Neural cell (in vitro differentiated cells): ENCODE measurements around the gene NFAM1. TPM values are rescaled to one million over a fixed set of nuclear protein-coding genes. Genes with fewer than 3 reads are reported as not detected.

ENCODE experiments used
- H2AFZ ChIP-seq: fragments of 200-600, 300-800 bp; sonication (generic), shearing (Covaris generic); 2 replicates; pipeline ENCODE4 v1.6.0; 2014; ENCODE audit warnings: low read depth, mild to moderate bottlenecking, antibody characterized with exemption, low read length, moderate library complexity
- H3F3A ChIP-seq: fragments of 200-600 bp; shearing (Covaris generic); 2 replicates; pipeline ENCODE4 v1.6.1; 2016; ENCODE audit warnings: mild to moderate bottlenecking, moderate library complexity, mixed read lengths, antibody characterized with exemption, low read length; ENCODE audit not compliant: insufficient read depth, poor library complexity, severe bottlenecking
- H3K27ac ChIP-seq: fragments of 200-600, 300-800 bp; sonication (generic), shearing (Covaris generic); 2 replicates; pipeline ENCODE4 v1.5.1; 2014; ENCODE audit warnings: mild to moderate bottlenecking, low read length, moderate library complexity
- H3K27me3 ChIP-seq: fragments of 300-800, 200-600 bp; sonication (generic), shearing (Covaris generic); 2 replicates; pipeline ENCODE4 v1.6.0; 2014; ENCODE audit warnings: mild to moderate bottlenecking, low read depth, low read length, moderate library complexity; ENCODE audit not compliant: insufficient read depth
- H3K36me3 ChIP-seq: fragments of 300-800, 200-600 bp; sonication (generic), shearing (Covaris generic); 2 replicates; pipeline ENCODE4 v1.5.1; 2014; ENCODE audit warnings: mild to moderate bottlenecking, antibody characterized with exemption, low read length, moderate library complexity; ENCODE audit not compliant: insufficient read depth
- H3K4me2 ChIP-seq: fragments of 300-800, 200-600 bp; sonication (generic), shearing (Covaris generic); 2 replicates; pipeline ENCODE4 v1.6.0; 2014; ENCODE audit warnings: mild to moderate bottlenecking, low read length
- H3K4me3 ChIP-seq: fragments of 300-800, 200-600 bp; sonication (generic), shearing (Covaris generic); 2 replicates; pipeline ENCODE4 v1.5.1; 2014; ENCODE audit warnings: mild to moderate bottlenecking, low read length, moderate library complexity
- H3K79me2 ChIP-seq: fragments of 200-600 bp; shearing (Covaris generic); replicated peaks from 2 replicates; pipeline ENCODE4 v1.6.0; 2014; ENCODE audit warnings: mild to moderate bottlenecking, low read length, moderate library complexity; ENCODE audit not compliant: insufficient read depth
- H3K9ac ChIP-seq: fragments of 300-800, 200-600 bp; sonication (generic), shearing (Covaris generic); 2 replicates; pipeline ENCODE4 v1.6.1; 2016; ENCODE audit warnings: mild to moderate bottlenecking, low read length, mixed read lengths
- H3K9me2 ChIP-seq: fragments of 200-600 bp; shearing (Covaris generic); 2 replicates; pipeline ENCODE4 v1.6.1; 2016; ENCODE audit warnings: mild to moderate bottlenecking, low read length, mixed read lengths; ENCODE audit not compliant: insufficient read depth
- H3K9me3 ChIP-seq: fragments of 200-600, 300-800 bp; sonication (generic), shearing (Covaris generic); 2 replicates; pipeline ENCODE4 v1.6.1; 2016; ENCODE audit warnings: mild to moderate bottlenecking, mixed run types, low read length, moderate library complexity, mixed read lengths
- H4K20me1 ChIP-seq: fragments of 200-600 bp; shearing (Covaris generic); 2 replicates; pipeline ENCODE4 v1.6.1; 2016; ENCODE audit warnings: mild to moderate bottlenecking, mixed run types; ENCODE audit not compliant: insufficient read depth
- CTCF ChIP-seq: fragments of 450-650 bp; IDR thresholded peaks from 2 replicates; pipeline ENCODE4 v1.5.1; 2014; ENCODE audit warnings: antibody characterized with exemption, mild to moderate bottlenecking, moderate library complexity; ENCODE audit not compliant: poor library complexity, severe bottlenecking
- EP300 ChIP-seq: fragments of 450-650 bp; conservative IDR thresholded peaks from 2 replicates; pipeline ENCODE4 v1.6.1; 2014; ENCODE audit warnings: antibody characterized with exemption, mild to moderate bottlenecking, moderate library complexity; ENCODE audit not compliant: poor library complexity, severe bottlenecking
- EZH2 ChIP-seq: fragments of 200-600, 300-800 bp; shearing (Covaris generic), sonication (generic); IDR thresholded peaks from 2 replicates; pipeline ENCODE4 v1.6.1; 2014; ENCODE audit warnings: antibody characterized with exemption, low read length, borderline replicate concordance, mild to moderate bottlenecking; ENCODE audit not compliant: insufficient read depth, poor library complexity, severe bottlenecking
- MXI1 ChIP-seq: fragments of 450-650 bp; conservative IDR thresholded peaks from 2 replicates; pipeline ENCODE4 v1.6.1; 2014; ENCODE audit warnings: antibody characterized with exemption, mild to moderate bottlenecking; ENCODE audit not compliant: poor library complexity, severe bottlenecking
- POLR2AphosphoS5 ChIP-seq: IDR thresholded peaks from 2 replicates; pipeline ENCODE4 v1.6.1; 2012
- RAD21 ChIP-seq: fragments of 450-650 bp; conservative IDR thresholded peaks from 2 replicates; pipeline ENCODE4 v1.6.1; 2014; ENCODE audit warnings: antibody characterized with exemption, mild to moderate bottlenecking, moderate library complexity
- REST ChIP-seq: IDR thresholded peaks from 2 replicates; pipeline ENCODE4 v1.6.1; 2012; ENCODE audit warnings: borderline replicate concordance
- SMC3 ChIP-seq: fragments of 450-650 bp; conservative IDR thresholded peaks from 2 replicates; pipeline ENCODE4 v1.6.1; 2014; ENCODE audit warnings: antibody characterized with exemption, mild to moderate bottlenecking, moderate library complexity; ENCODE audit not compliant: poor library complexity
- TAF1 ChIP-seq: IDR thresholded peaks from 2 replicates; pipeline ENCODE4 v1.6.1; 2012; ENCODE audit warnings: low read depth
- polyA plus RNA-seq: library from polyadenylated mRNA; depleted of rRNA; stranded (reverse); fragments of >200 nt; gene quantifications from 2 replicates; pipeline ENCODE4 v1.2.3, GENCODE V29; 2014

NFAM1 gene
- polyA plus RNA-seq, 1 donor from 2014 or later = 0.05 TPM

GRCh38 chr22:42344361-42344905 is 87.8 kb downstream of the NFAM1 start:
- H3K36me3 ChIP-seq = no peaks in the 10 kb centered on the region
- no peaks in the 10 kb centered on the region for H3K9me3 ChIP-seq
- no peaks in the 10 kb centered on the region for H3K9me2 ChIP-seq
- H2AFZ ChIP-seq = no peak overlapping the region
- no peaks in the 10 kb centered on the region for H4K20me1 ChIP-seq
- H3K27ac ChIP-seq = peak overlapping the region; percentile 81
- H3F3A ChIP-seq = peaks cover 5% of the 10 kb centered on the region
- H3K79me2 ChIP-seq = peaks cover 21% of the 10 kb centered on the region
- no peak overlapping the region for H3K4me2 ChIP-seq
- H3K4me3 ChIP-seq = peak overlapping the region; percentile 41
- no peaks in the 10 kb centered on the region for H3K27me3 ChIP-seq
- H3K9ac ChIP-seq = peak overlapping the region; percentile 66
- TF ChIP-seq CTCF = no peak
- TF ChIP-seq MXI1 = no peak
- no peak for TF ChIP-seq SMC3
- TF ChIP-seq RAD21 = no peak
- no peak for TF ChIP-seq TAF1
- no peak for TF ChIP-seq REST
- no peak for TF ChIP-seq EP300
- TF ChIP-seq POLR2AphosphoS5 = no peak
- TF ChIP-seq EZH2 = no peak

GRCh38 chr22:42343531-42344081 is 88.6 kb downstream of the NFAM1 start:
- H2AFZ ChIP-seq = no peak overlapping the region
- no peaks in the 10 kb centered on the region for H4K20me1 ChIP-seq
- H3K9me2 ChIP-seq = no peaks in the 10 kb centered on the region
- no peaks in the 10 kb centered on the region for H3K9me3 ChIP-seq
- no peaks in the 10 kb centered on the region for H3K36me3 ChIP-seq
- no peak overlapping the region for H3K4me2 ChIP-seq
- peak overlapping the region; percentile 66 for H3K9ac ChIP-seq
- peaks cover 5% of the 10 kb centered on the region for H3F3A ChIP-seq
- H3K79me2 ChIP-seq = peaks cover 30% of the 10 kb centered on the region
- peak overlapping the region; percentile 81 for H3K27ac ChIP-seq
- H3K27me3 ChIP-seq = no peaks in the 10 kb centered on the region
- peak overlapping the region; percentile 41 for H3K4me3 ChIP-seq
- TF ChIP-seq REST (no peak), POLR2AphosphoS5 (peak; percentile 67)
